PC-9 (cell line): ENCODE results near the gene APCDD1.

ENCODE experiments used
- CTCF ChIP-seq: fragments of 200-600 bp; sonication (generic); conservative IDR thresholded peaks from 2 replicates; pipeline ENCODE4 v1.6.1; 2017; ENCODE audit warnings: mixed run types, antibody characterized with exemption, mild to moderate bottlenecking, moderate library complexity
- EZH2 ChIP-seq: fragments of 200-600 bp; sonication (generic); IDR thresholded peaks from 2 replicates; pipeline ENCODE4 v1.8.0; 2017; ENCODE audit warnings: antibody characterized with exemption, low read depth

DNA sequence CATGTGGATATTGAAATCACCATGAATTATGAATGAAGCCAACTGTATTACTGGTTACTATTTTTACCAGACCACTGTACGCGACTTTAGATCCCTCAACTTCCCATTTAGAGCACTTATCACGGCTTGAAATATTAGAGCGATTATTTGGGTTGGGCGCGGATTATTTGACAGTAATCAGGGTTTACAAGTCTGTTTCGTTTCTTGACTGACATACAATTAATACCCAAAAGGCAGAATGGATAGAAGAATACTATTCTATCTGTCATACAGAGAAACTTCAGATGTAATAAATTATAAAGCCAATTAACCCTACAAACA is 70.9 kb downstream of the APCDD1 start:
- TF ChIP-seq CTCF (no peak), EZH2 (no peak)
